ENCODE results near the gene HOXC11. TPM values are rescaled to one million over a fixed set of nuclear protein-coding genes. Genes with fewer than 3 reads are reported as not detected.

HOXC11 gene
- total RNA-seq, 2 donors from 2014 or later = not detected

DNA sequence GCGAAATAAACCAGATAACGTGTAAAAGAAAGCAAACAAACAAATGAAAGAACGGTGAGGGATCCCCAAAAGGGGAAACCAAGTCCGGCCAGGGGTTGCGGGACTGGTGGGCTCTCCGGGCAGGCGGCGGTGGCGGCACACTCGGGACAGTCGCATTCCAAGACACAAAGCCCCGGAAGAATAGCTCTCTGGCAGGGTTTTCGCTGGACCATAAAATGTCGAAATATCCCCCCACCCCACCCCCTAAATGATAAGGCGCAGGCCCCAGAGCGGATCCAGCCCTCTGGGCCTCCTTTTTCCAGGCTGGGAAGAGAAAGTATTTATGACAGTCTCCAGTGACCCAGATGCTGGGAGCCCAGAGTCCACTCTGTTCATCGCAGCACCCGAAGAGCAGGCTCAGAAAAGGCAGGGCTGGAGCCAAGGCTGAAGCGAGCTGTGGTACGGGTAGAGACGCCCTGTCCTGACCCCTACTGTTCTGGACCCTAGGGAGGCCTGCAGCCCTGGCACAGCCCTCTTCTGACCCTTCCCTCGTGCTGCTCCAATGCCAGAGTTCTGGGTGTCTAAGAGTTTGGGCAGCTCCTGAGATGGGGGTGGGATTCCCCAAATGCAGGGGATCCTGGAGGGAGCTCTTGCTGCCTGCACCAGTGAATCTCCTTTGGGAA is 33.8 kb downstream of the HOXC11 start:
- intact Hi-C loops (cut with DNase I) = loop anchor here (2.0 kb wide), 1 partner anchor 186 kb away; no protein-coding TSS in a partner anchor
- peaks cover 83% of the 10 kb centered on the region for H3K27me3 ChIP-seq (replicated peaks; ENCODE audit: insufficient read depth)
- 24% methylated on average over 22 of the region's 22 CpGs for WGBS

DNA sequence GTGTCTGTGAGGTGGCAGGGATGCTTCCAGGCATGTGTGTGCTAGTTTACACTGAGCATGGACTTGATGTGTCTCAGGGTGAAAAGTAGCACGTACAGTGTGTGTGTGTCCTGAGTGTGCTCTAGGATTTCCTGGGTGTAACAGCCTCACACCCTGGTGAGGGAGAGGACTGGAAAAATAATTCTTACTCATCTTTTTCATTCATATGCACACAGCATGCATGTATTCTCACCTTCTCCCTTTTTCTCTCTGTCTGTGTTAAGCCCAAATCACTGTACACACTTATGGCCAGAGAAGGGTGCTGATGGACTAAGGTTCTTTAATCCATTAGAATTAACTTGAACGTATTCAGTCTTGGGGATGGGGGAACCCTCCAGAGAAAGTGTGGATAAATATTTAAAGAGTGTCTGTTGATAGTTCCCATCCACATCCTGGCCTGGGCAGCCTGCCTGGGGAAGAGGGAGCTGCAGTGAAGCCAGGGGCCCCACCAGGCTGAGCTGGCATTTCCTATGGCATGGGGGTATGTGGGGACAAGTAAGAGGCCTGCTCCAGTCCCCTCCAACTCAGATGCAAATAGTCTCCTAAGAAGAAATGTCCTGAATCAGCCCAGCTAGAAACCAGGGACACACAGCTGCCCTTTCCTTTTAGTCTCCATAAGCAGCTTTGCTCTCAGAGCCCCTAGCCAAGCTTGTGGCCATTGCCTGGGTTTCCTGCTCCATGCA is 34.8 kb downstream of the HOXC11 start:
- intact Hi-C loops (cut with DNase I) = loop anchor here (2.0 kb wide), 1 partner anchor 185 kb away; no protein-coding TSS in a partner anchor
- H3K4me3 ChIP-seq = no peak overlapping the region
- H3K36me3 ChIP-seq = no peaks in the 10 kb centered on the region
- no peaks in the 10 kb centered on the region for H3K4me1 ChIP-seq (replicated peaks)
- TF ChIP-seq, protein P1, sequence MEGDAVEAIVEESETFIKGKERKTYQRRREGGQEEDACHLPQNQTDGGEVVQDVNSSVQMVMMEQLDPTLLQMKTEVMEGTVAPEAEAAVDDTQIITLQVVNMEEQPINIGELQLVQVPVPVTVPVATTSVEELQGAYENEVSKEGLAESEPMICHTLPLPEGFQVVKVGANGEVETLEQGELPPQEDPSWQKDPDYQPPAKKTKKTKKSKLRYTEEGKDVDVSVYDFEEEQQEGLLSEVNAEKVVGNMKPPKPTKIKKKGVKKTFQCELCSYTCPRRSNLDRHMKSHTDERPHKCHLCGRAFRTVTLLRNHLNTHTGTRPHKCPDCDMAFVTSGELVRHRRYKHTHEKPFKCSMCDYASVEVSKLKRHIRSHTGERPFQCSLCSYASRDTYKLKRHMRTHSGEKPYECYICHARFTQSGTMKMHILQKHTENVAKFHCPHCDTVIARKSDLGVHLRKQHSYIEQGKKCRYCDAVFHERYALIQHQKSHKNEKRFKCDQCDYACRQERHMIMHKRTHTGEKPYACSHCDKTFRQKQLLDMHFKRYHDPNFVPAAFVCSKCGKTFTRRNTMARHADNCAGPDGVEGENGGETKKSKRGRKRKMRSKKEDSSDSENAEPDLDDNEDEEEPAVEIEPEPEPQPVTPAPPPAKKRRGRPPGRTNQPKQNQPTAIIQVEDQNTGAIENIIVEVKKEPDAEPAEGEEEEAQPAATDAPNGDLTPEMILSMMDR (IDR thresholded peaks at IDR 0.05) = no peak
- TF ChIP-seq POLR2AphosphoS5 (IDR thresholded peaks at IDR 0.05) (no peak), POLR2A (IDR thresholded peaks at IDR 0.05) (no peak)
- 51% methylated on average over 2 of the region's 2 CpGs for WGBS
- no peak overlapping the region for H3K27ac ChIP-seq
- H3K27me3 ChIP-seq (replicated peaks; ENCODE audit: insufficient read depth) = peaks cover 80% of the 10 kb centered on the region
- DNase-seq (ENCODE audit: low spot score) = no peak
- no peaks in the 10 kb centered on the region for H3K9me3 ChIP-seq

More for the DNA sequence above, 33.8 kb downstream of the HOXC11 start:
- Histone ChIP-seq H3K4me1 (replicated peaks) (no peaks in the 10 kb centered on the region), H3K9me3 (no peaks in the 10 kb centered on the region), H3K4me3 (no peak overlapping the region), H3K27ac (no peak overlapping the region), H3K36me3 (no peaks in the 10 kb centered on the region)
- no peak for DNase-seq (ENCODE audit: low spot score)
- no peak for TF ChIP-seq POLR2A (IDR thresholded peaks at IDR 0.05)
- TF ChIP-seq, protein P1 (IDR thresholded peaks at IDR 0.05) = no peak
- TF ChIP-seq POLR2AphosphoS5 (IDR thresholded peaks at IDR 0.05) = no peak

DNA sequence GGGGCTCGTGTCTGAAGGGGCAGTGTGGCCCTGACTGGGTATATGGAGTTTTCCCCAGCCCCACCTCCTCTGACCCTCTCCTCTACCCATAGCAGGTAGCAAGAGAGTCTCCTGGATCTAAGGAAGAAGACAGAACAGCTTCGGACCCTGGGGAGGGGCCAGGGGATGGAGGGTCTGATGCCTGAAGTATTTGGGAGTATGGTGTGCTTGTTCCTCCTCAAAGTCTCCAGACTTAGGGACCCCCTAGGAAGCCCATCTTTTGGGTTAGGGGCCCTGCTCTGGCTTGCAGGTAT is 35.3 kb downstream of the HOXC11 start:
- no peak overlapping the region for H3K27ac ChIP-seq
- peaks cover 80% of the 10 kb centered on the region for H3K27me3 ChIP-seq (replicated peaks; ENCODE audit: insufficient read depth)
- no peak for DNase-seq (ENCODE audit: low spot score)
- WGBS = 48% methylated on average over 2 of the region's 2 CpGs
- no peaks in the 10 kb centered on the region for H3K9me3 ChIP-seq
- no peak for TF ChIP-seq POLR2AphosphoS5 (IDR thresholded peaks at IDR 0.05)
- TF ChIP-seq POLR2A (IDR thresholded peaks at IDR 0.05) = no peak
- TF ChIP-seq, protein P1 (IDR thresholded peaks at IDR 0.05) = no peak
- H3K4me1 ChIP-seq (replicated peaks) = no peaks in the 10 kb centered on the region
- no peaks in the 10 kb centered on the region for H3K36me3 ChIP-seq
- no peak overlapping the region for H3K4me3 ChIP-seq
- intact Hi-C loops (cut with DNase I) = no loop called here

DNA sequence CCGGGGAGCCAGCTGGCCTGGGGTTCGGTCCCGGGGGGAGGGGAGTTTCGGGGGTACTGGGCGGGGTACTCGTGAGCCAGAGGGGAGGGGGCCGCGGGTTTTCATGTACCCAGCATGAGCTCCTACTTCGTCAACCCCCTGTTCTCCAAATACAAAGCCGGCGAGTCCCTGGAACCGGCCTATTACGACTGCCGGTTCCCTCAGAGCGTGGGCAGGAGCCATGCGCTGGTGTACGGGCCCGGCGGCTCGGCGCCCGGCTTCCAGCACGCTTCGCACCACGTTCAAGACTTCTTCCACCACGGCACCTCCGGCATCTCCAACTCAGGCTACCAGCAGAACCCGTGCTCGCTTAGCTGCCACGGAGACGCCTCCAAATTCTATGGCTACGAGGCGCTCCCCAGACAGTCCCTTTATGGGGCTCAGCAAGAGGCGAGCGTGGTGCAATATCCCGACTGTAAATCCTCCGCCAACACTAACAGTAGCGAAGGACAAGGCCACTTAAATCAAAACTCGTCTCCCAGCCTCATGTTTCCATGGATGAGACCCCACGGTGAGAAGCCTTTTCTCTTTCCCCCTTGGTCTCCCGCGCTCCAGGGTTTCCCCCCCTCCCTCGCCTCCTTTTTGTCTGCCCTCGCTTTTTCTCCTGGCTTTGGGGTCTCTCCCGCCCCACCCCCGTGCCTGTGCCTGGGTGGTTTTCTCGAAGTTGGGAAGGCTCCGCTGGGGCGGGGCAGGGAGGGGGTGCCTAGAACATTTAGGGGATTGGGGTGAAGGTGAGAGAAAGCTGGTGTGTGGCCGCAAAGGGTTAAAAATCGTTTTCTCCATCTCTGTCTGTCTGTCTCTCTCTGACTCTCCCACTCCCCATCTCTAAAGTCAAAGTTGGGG is 36.5 kb downstream of the HOXC11 start:
- H3K27ac ChIP-seq = no peak overlapping the region
- TF ChIP-seq, protein P1 (IDR thresholded peaks at IDR 0.05) = no peak
- TF ChIP-seq POLR2A (IDR thresholded peaks at IDR 0.05) = no peak
- no peak for TF ChIP-seq POLR2AphosphoS5 (IDR thresholded peaks at IDR 0.05)
- intact Hi-C loops (cut with DNase I) = no loop called here
- H3K4me3 ChIP-seq = no peak overlapping the region
- H3K36me3 ChIP-seq = no peaks in the 10 kb centered on the region
- H3K4me1 ChIP-seq (replicated peaks) = no peaks in the 10 kb centered on the region
- 3% methylated on average over 49 of the region's 51 CpGs for WGBS
- H3K9me3 ChIP-seq = no peaks in the 10 kb centered on the region
- DNase-seq (ENCODE audit: low spot score) = no peak
- peaks cover 79% of the 10 kb centered on the region for H3K27me3 ChIP-seq (replicated peaks; ENCODE audit: insufficient read depth)

Data from prostate gland (tissue), 2 donors.